PC-3 (cell line): Measurements from ENCODE around the gene BRINP2.

Experiments
- CTCF ChIP-seq: fragments of 300-600 bp; sonication (generic); conservative IDR thresholded peaks from 2 replicates; pipeline ENCODE4 v1.5.1; 2017; ENCODE audit warnings: antibody characterized with exemption, low read depth, mild to moderate bottlenecking, low read length
- EZH2 ChIP-seq: fragments of 300-600 bp; sonication (generic); IDR thresholded peaks from one replicate; pipeline ENCODE4 v1.6.1; 2017; ENCODE audit warnings: antibody characterized with exemption, mild to moderate bottlenecking, low read length; ENCODE audit not compliant: unreplicated experiment

GRCh38 chr1:177200290-177200689, 29.5 kb downstream of the BRINP2 start:
- TF ChIP-seq CTCF = no peak
- no peak for TF ChIP-seq EZH2
